ENCODE results near the gene FUT4. TPM values are rescaled to one million over a fixed set of nuclear protein-coding genes. Genes with fewer than 3 reads are reported as not detected.

Gene FUT4
- total and polyA plus RNA-seq, 2 donors from 2014 or later = 1.2 to 9.5 TPM

DNA sequence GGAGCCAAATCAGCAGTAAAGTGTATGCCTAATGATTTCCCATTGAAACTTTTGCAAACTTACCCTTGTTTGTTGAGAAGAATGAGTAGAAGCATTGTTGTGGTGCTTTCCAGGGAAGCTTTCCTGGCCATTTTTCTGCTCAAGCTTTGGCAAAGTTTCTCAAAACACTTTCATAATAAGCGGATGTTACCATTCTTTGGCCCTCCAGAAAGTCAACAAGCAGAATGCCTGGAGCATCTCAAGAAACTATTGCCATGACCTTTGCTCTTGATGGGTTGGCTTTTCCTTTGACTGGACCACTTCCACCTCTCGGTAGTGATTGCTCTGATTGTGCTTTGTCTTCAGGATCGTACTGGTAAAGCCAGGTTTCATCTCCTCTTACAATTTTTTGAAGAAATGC lies 34.1 kb downstream of the FUT4 start:
- no peaks in the 10 kb centered on the region for H3K27me3 ChIP-seq (ENCODE audit: control insufficient read depth, insufficient read depth, low read length)
- H3K36me3 ChIP-seq (ENCODE audit: control insufficient read depth in 2 of 3, insufficient read depth in 3 of 3, low read length in 3 of 3) = no peaks in the 10 kb centered on the region
- H3K9me3 ChIP-seq (ENCODE audit: control insufficient read depth in 2 of 3, insufficient read depth in 1 of 3, low read length in 3 of 3) = no peaks in the 10 kb centered on the region
- no peak overlapping the region for H3K4me3 ChIP-seq (ENCODE audit: low read length in 3 of 3)
- intact Hi-C loops (cut with DNase I) = no loop called here
- no peak overlapping the region for H3K27ac ChIP-seq (ENCODE audit: low read depth in 2 of 2, low read length in 2 of 2)
- H3K9ac ChIP-seq (ENCODE audit: low read length in 3 of 3) = no peak overlapping the region
- FAIRE-seq = no peak
- no peak for DNase-seq
- no peak for TF ChIP-seq CTCF (IDR thresholded peaks at IDR 0.05; ENCODE audit: borderline replicate concordance, extremely low read depth, insufficient read depth)
- no peaks in the 10 kb centered on the region for H3K4me1 ChIP-seq (ENCODE audit: control insufficient read depth in 2 of 3, insufficient read depth in 2 of 3, low read depth in 1 of 3, low read length in 3 of 3)

DNA sequence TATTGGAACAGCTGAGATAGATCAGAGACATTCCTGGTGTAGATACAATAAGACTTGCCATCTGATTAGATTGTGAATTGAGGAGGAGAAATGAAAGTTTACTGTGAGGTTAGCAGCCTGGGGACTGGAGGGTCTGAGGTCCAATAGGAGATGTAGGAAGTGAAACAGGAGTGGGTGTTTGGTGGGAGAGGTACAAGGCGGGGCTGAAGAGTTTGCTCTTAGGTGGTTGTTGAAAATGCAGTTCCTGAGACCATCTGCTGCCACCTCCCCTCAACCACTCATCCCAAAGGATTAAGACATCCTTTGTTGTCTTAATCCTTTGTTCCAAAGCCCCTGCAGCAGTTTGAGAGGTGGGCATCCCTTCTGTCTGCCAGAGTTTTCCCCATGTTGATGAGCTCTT lies 38.2 kb downstream of the FUT4 start:
- Histone ChIP-seq H3K4me1 (ENCODE audit: control insufficient read depth in 2 of 3, insufficient read depth in 2 of 3, low read depth in 1 of 3, low read length in 3 of 3) (peaks cover 0 to 4% (median 0%) of the 10 kb centered on the region in 3 donors), H3K9me3 (ENCODE audit: control insufficient read depth in 2 of 3, insufficient read depth in 1 of 3, low read length in 3 of 3) (no peaks in the 10 kb centered on the region), H3K27me3 (ENCODE audit: control insufficient read depth, insufficient read depth, low read length) (no peaks in the 10 kb centered on the region), H3K4me3 (ENCODE audit: low read length in 3 of 3) (no peak overlapping the region), H3K36me3 (ENCODE audit: control insufficient read depth in 2 of 3, insufficient read depth in 3 of 3, low read length in 3 of 3) (no peaks in the 10 kb centered on the region), H3K9ac (ENCODE audit: low read length in 3 of 3) (no peak overlapping the region), H3K27ac (ENCODE audit: low read depth in 2 of 2, low read length in 2 of 2) (no peak overlapping the region)
- DNase-seq = no peak
- FAIRE-seq = no peak
- TF ChIP-seq CTCF (IDR thresholded peaks at IDR 0.05; ENCODE audit: borderline replicate concordance, extremely low read depth, insufficient read depth) = no peak
- intact Hi-C loops (cut with DNase I) = no loop called here

GRCh38 chr11:94583213-94583865 lies 39.6 kb downstream of the FUT4 start:
- Histone ChIP-seq H3K27ac (ENCODE audit: low read depth in 2 of 2, low read length in 2 of 2) (no peak overlapping the region), H3K4me3 (ENCODE audit: low read length in 3 of 3) (no peak overlapping the region), H3K36me3 (ENCODE audit: control insufficient read depth in 2 of 3, insufficient read depth in 3 of 3, low read length in 3 of 3) (no peaks in the 10 kb centered on the region), H3K9ac (ENCODE audit: low read length in 3 of 3) (no peak overlapping the region), H3K9me3 (ENCODE audit: control insufficient read depth in 2 of 3, insufficient read depth in 1 of 3, low read length in 3 of 3) (no peaks in the 10 kb centered on the region), H3K27me3 (ENCODE audit: control insufficient read depth, insufficient read depth, low read length) (no peaks in the 10 kb centered on the region), H3K4me1 (ENCODE audit: control insufficient read depth in 2 of 3, insufficient read depth in 2 of 3, low read depth in 1 of 3, low read length in 3 of 3) (peaks cover 0 to 4% (median 0%) of the 10 kb centered on the region in 3 donors)
- intact Hi-C loops (cut with DNase I) = no loop called here
- no peak for DNase-seq
- TF ChIP-seq CTCF (IDR thresholded peaks at IDR 0.05; ENCODE audit: borderline replicate concordance, extremely low read depth, insufficient read depth) = no peak
- FAIRE-seq = no peak
